ENCODE measurements around the gene TRIM44.

DNA sequence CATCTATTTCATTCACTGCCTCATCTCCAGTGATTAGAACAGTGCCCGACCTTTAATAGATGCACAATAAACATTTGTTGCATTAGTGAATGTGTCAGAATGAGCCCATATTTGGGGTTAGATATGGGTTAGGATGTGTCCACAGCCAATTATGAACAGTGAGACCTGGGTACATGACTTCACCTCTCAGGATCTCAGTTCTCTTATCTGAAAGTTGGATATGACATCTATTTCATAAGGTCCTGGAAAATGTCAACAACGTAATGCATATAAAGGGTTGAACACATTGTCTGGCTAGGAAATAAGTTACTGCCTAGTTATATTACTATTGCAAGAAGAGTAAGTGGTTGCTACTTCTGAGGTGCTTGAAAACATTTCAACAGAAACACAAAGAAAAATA, 201.6 kb downstream of the TRIM44 start:
- TF ChIP-seq, protein P1, sequence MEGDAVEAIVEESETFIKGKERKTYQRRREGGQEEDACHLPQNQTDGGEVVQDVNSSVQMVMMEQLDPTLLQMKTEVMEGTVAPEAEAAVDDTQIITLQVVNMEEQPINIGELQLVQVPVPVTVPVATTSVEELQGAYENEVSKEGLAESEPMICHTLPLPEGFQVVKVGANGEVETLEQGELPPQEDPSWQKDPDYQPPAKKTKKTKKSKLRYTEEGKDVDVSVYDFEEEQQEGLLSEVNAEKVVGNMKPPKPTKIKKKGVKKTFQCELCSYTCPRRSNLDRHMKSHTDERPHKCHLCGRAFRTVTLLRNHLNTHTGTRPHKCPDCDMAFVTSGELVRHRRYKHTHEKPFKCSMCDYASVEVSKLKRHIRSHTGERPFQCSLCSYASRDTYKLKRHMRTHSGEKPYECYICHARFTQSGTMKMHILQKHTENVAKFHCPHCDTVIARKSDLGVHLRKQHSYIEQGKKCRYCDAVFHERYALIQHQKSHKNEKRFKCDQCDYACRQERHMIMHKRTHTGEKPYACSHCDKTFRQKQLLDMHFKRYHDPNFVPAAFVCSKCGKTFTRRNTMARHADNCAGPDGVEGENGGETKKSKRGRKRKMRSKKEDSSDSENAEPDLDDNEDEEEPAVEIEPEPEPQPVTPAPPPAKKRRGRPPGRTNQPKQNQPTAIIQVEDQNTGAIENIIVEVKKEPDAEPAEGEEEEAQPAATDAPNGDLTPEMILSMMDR (IDR thresholded peaks at IDR 0.05), result no peak
- no peak for TF ChIP-seq POLR2A (IDR thresholded peaks at IDR 0.05)

Data from testis (tissue), 2 donors.